Activated CD4-positive, alpha-beta T cell treated with anti-CD3 and anti-CD28 coated beads, Interleukin-2, amount 50 U/mL, for 16 hours (primary cell): ENCODE measurements around the gene RAB3IP.

Experiments used
- DNase-seq: peaks from one replicate; pipeline ENCODE4 v3.0.0-alpha.2; 2020

Gene RAB3IP, protein sequence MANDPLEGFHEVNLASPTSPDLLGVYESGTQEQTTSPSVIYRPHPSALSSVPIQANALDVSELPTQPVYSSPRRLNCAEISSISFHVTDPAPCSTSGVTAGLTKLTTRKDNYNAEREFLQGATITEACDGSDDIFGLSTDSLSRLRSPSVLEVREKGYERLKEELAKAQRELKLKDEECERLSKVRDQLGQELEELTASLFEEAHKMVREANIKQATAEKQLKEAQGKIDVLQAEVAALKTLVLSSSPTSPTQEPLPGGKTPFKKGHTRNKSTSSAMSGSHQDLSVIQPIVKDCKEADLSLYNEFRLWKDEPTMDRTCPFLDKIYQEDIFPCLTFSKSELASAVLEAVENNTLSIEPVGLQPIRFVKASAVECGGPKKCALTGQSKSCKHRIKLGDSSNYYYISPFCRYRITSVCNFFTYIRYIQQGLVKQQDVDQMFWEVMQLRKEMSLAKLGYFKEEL

GRCh38 chr12:69738351-69739286, at the start of gene RAB3IP:
Gene RAB3IP (plus strand): TSS chr12:69738860. CDS start chr12:69755409, 16,549 bp downstream.
- DNase-seq = peak; percentile 93

GRCh38 chr12:69689638-69690037, 49.0 kb upstream of the RAB3IP start:
- no peak for DNase-seq

GRCh38 chr12:69694123-69694522, 44.5 kb upstream of the RAB3IP start:
- DNase-seq = no peak

- no peak for DNase-seq
These were observed 40.6 kb upstream of the RAB3IP start for GRCh38 chr12:69698054-69698453.

- no peak for DNase-seq
These were observed 39.7 kb upstream of the RAB3IP start, which contains the start of gene BEST3 for GRCh38 chr12:69698769-69699540. Gene BEST3 (minus strand): TSS chr12:69699303. CDS start chr12:69697798, 1,505 bp downstream.

DNA sequence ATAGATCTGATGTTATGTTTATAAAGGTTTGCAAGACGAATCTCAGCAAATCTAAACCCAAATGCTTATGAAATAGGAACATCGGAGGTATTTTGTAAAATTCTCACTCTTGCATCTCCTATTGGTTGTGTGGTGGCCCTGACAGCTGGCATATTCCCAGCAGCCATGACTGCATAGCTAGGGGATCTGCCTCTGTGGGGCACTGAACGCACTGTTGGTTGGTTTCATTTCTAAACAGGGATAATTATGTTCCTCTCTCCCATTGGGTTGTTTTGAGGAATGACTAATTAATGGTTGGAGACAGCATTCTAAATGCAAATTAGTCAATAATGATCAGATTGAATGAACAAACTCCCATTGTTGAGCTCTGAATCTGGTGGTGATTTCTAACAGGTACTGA, 36.8 kb upstream of the RAB3IP start:
- DNase-seq = no peak

DNA sequence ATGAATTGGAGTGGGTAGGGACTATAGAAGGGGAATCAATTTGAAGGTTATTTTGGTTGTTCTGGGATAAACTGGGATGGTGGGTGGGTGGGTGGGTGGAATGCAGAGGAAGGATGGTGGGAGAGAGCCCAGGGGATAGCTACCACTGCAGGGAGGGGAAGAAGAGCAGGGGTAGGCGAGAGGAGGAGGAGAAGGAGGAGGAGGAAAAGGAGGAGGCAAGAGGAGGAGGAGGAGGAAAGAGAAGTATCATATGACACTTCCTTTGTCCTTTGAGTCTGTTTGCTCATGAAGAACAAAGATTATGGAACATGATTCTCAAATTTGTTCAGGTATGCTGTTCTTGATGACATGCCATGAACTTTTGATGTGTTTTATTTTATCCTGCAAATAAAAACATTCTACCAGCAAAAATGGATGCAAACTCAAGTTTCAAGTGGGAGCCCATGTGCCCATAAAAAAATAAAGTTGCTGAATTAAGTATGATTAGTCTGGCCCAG, 35.5 kb upstream of the RAB3IP start:
- no peak for DNase-seq

GRCh38 chr12:69704357-69704756, 34.3 kb upstream of the RAB3IP start:
- DNase-seq = no peak

- no peak for DNase-seq
These were observed 30.0 kb upstream of the RAB3IP start for GRCh38 chr12:69708649-69709048.

- DNase-seq = no peak
These were observed 25.8 kb upstream of the RAB3IP start for GRCh38 chr12:69712826-69713225.

DNA sequence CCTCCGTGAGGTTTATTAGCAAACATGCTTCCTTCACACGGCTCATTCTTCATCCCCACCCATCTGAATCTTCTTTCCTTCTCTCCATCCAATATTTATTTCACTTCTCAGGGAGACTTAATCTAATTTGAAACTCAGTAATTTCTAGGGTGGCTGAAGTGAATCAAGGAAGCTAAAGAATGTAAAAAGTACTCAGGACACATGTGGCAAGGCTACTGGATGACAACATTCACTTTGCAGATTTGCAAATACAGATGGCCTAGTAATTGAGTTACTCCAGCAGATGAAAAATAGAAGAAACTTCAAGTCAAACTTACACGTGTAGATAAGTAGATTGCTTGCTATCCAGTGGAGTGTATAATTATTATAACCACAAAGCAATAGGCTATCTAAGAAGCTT, 24.1 kb upstream of the RAB3IP start:
- no peak for DNase-seq

- DNase-seq = no peak
These were observed 19.0 kb upstream of the RAB3IP start for GRCh38 chr12:69719336-69720316.

DNA sequence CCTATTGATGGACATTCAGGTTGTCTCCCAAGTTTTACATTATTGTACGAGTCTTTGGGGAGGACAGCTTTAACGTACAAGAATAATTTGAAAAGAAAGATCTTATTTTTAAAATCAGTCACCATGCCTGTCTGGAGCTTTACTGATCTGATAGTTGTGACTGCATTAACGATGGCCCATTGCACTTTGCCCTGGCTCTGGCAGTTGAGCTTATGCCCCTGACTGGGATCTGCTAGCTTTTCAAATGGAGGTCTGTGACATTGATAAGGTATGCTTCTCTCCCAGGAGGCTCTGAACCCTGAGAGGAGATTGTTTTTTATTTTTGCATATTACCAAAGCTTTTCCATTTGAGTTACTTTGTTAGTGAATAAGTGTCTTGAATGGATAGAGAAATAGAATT, 17.9 kb upstream of the RAB3IP start:
- no peak for DNase-seq

DNA sequence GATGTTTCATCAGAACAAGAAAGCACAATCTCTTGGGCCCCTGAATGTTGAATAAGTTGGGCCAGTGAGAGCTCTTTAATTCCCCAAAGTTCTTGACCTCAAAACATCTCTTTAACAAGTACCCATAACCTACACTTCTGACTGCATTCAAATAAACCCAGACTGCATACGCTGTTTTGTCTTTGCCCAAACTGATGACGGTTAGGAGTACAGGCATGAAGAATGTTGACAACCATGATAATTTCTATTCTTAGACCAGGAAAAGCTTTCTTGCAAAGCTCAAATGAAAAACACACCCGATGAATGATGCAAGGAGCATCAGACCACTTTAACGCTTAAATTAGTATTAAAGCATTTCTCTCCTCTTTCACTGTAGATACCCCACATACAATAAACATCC, 11.7 kb upstream of the RAB3IP start:
- no peak for DNase-seq

DNA sequence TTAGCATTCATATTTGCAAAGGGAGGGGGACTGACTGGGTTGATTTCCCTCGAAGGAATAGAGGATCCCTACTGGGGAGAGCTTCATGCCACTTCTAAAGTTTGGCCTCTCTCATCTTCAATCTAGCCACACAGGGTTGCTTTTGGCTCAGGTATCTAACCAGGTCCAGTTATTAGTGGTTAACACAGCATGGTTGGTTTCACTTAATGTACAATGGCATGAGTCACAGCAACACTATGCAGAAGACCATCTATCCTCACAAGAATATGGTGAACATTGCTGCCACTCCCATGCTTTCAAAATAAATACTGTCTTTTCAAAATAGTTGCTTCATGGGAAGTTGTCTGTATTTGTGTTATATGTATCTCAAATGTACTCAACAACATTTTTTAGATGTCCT, 6.6 kb upstream of the RAB3IP start:
- no peak for DNase-seq

DNA sequence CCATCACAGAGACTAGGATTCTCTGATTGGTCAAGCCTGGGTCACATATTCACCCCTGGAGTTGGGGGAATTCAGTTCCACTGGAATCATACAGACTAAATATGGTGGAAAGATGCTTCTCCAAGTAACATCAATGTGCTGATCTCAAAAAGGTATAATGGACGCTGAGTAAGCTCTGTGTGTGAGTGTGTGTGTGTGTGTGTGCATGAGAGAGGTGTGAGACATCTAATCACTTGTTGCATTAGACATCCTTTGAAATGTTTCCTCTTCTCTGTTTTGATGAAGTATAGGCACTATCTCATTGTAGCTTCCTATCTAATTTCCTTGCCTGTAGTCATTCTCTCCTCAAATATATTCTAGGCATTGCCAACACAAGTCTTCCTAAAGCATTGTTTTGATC, 5.0 kb upstream of the RAB3IP start:
- no peak for DNase-seq

- DNase-seq = peak; percentile 60
These were observed 879 bp downstream of the RAB3IP start for GRCh38 chr12:69739287-69740191.

GRCh38 chr12:69744109-69744508, 5.4 kb downstream of the RAB3IP start:
- no peak for DNase-seq

GRCh38 chr12:69751476-69751875, 12.8 kb downstream of the RAB3IP start:
- DNase-seq = no peak

DNA sequence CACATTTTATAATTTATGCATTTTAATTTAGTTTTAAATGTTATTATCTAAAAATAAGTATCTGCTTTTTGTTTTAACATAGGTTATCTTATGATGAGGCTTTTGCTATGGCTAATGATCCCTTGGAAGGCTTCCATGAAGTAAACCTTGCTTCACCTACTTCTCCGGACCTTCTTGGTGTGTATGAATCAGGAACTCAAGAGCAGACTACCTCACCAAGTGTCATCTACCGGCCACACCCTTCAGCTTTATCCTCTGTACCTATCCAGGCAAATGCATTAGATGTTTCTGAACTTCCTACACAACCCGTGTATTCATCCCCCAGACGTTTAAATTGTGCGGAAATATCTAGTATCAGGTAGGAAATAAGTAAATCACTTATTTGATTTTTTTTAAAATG, 16.6 kb downstream of the RAB3IP start:
- DNase-seq = no peak
